ENCODE results near the gene CEP70.

GRCh38 chr3:138578141-138578540 is 15.9 kb downstream of the CEP70 start:
- no peak for TF ChIP-seq POLR2A (IDR thresholded peaks at IDR 0.05; ENCODE audit: low read depth, low read length)
- no peak for TF ChIP-seq POLR2AphosphoS5 (IDR thresholded peaks at IDR 0.05; ENCODE audit: low read depth, low read length)
